Caco-2 (cell line): Measurements from ENCODE around the gene FOXC1. TPM values are rescaled to one million over a fixed set of nuclear protein-coding genes. Genes with fewer than 3 reads are reported as not detected.
A peak's percentile ranks its signal among the peaks of the same experiment; 100 is the strongest.

ENCODE experiments used
- BruUV-seq: library from RNA; stranded (reverse); fragments of 400-500 nt; replicated peaks from 2 replicates; lab custom pipeline; 2021; lab: Mats Ljungman, UMichigan
- CTCF ChIA-PET: fragments of 300-600 bp; sonication (Branson Sonifier 250); formaldehyde crosslinking; loops from one replicate; lab custom pipeline; 2022; ENCODE audit warnings: antibody characterized with exemption; lab: Charles Lee
- POLR2A ChIA-PET: fragments of 300-600 bp; sonication (Branson Sonifier 250); formaldehyde crosslinking; loops from one replicate; lab custom pipeline; 2022; ENCODE audit warnings: antibody characterized with exemption; lab: Charles Lee
- DNase-seq, 2 experiments: peaks; one replicate each; pipeline versions ENCODE4 v3.0.0 to v3.0.0-alpha.2; 2020 to 2022
- H3K27me3 ChIP-seq: replicated peaks from 2 replicates; pipeline ENCODE4 v1.6.0; 2011; ENCODE audit warnings: low read length; ENCODE audit not compliant: control insufficient read depth, insufficient read depth
- H3K36me3 ChIP-seq: 2 replicates; pipeline ENCODE4 v1.5.1; 2011; ENCODE audit warnings: low read length; ENCODE audit not compliant: control insufficient read depth, insufficient read depth
- H3K4me1 ChIP-seq: fragments of 250-450 bp; sonication (Bioruptor Pico); 2 replicates; pipeline ENCODE4 v1.5.1; 2020; ENCODE audit warnings: mild to moderate bottlenecking
- H3K4me3 ChIP-seq: 2 replicates; pipeline ENCODE4 v1.5.1; 2011; ENCODE audit warnings: low read depth, mild to moderate bottlenecking, control low read depth, low read length
- H3K9me3 ChIP-seq: fragments of 250-450 bp; sonication (Bioruptor Pico); 2 replicates; pipeline ENCODE4 v1.5.1; 2020; ENCODE audit warnings: mild to moderate bottlenecking, moderate library complexity
- H3K27ac Mint-ChIP-seq: one replicate; pipeline ENCODE4 v1.8.0; 2022; ENCODE audit warnings: mixed read lengths; ENCODE audit not compliant: unreplicated experiment
- H3K27me3 Mint-ChIP-seq: one replicate; pipeline ENCODE4 v1.8.0; 2022; ENCODE audit warnings: mixed read lengths; ENCODE audit not compliant: insufficient read depth, unreplicated experiment
- H3K36me3 Mint-ChIP-seq: one replicate; pipeline ENCODE4 v1.8.0; 2022; ENCODE audit warnings: mild to moderate bottlenecking, mixed read lengths; ENCODE audit not compliant: insufficient read depth, unreplicated experiment
- H3K4me1 Mint-ChIP-seq: one replicate; pipeline ENCODE4 v1.8.0; 2022; ENCODE audit warnings: low read depth, mixed read lengths; ENCODE audit not compliant: unreplicated experiment
- H3K4me3 Mint-ChIP-seq: one replicate; pipeline ENCODE4 v1.8.0; 2022; ENCODE audit warnings: mild to moderate bottlenecking, moderate library complexity, mixed read lengths; ENCODE audit not compliant: unreplicated experiment
- H3K9me3 Mint-ChIP-seq: one replicate; pipeline ENCODE4 v1.8.0; 2022; ENCODE audit warnings: mixed read lengths; ENCODE audit not compliant: unreplicated experiment
- CTCF ChIP-seq, 2 experiments: fragments of 200-600 bp in 1 of 2; IDR thresholded peaks; 1 replicate in 1 of 2; 2 replicates in 1 of 2; pipeline versions ENCODE4 v1.5.1 to v1.8.0; 2011 to 2022; ENCODE audit warnings: antibody characterized with exemption in 1 of 2, control low read depth in 1 of 2, inconsistent platforms in 1 of 2, low read depth in 1 of 2, low read length in 1 of 2, mild to moderate bottlenecking in 1 of 2, moderate library complexity in 1 of 2; ENCODE audit not compliant: insufficient read depth in 1 of 2, severe bottlenecking in 1 of 2, unreplicated experiment in 1 of 2
- intact Hi-C: fragments of 100-400 bp; cut with micrococcal nuclease; formaldehyde crosslinking; loops from one replicate; pipeline ENCODE4 v1.10.0; 2022; ENCODE audit not compliant: unreplicated experiment
- total RNA-seq: library from RNA; stranded (reverse); gene quantifications from 2 replicates; pipeline ENCODE4 v1.2.3, GENCODE V29; 2022

Gene FOXC1
- total RNA-seq, 1 experiment from 2014 or later: 6.8 TPM

GRCh38 chr6:1636971-1637871, 27.5 kb downstream of the FOXC1 start:
- Mint-ChIP-seq H3K27me3 (no peaks in the 10 kb centered on the region), H3K4me1 (peaks cover 17% of the 10 kb centered on the region), H3K4me3 (no peak overlapping the region), H3K27ac (peak overlapping the region; percentile 25), H3K36me3 (peaks cover 9% of the 10 kb centered on the region), H3K9me3 (no peaks in the 10 kb centered on the region)
- H3K9me3 ChIP-seq: no peaks in the 10 kb centered on the region
- no peaks in the 10 kb centered on the region for H3K36me3 ChIP-seq
- CTCF ChIA-PET: no interaction called here
- no peak overlapping the region for H3K4me3 ChIP-seq
- no peak for DNase-seq
- TF ChIP-seq CTCF (IDR thresholded peaks at IDR 0.05; ENCODE audit: insufficient read depth in 1 of 2, low read depth in 1 of 2, low read length in 1 of 2, severe bottlenecking in 1 of 2, unreplicated experiment in 1 of 2): no peak
- H3K4me1 ChIP-seq: peaks cover 30% of the 10 kb centered on the region
- intact Hi-C loops: no loop called here
- H3K27me3 ChIP-seq: no peaks in the 10 kb centered on the region
- POLR2A ChIA-PET: no interaction called here
- no TSS peak for BruUV-seq

- BruUV-seq: no TSS peak
- Histone ChIP-seq H3K27me3 (no peaks in the 10 kb centered on the region), H3K4me1 (peaks cover 33% of the 10 kb centered on the region), H3K4me3 (no peak overlapping the region), H3K36me3 (no peaks in the 10 kb centered on the region), H3K9me3 (no peaks in the 10 kb centered on the region)
- Mint-ChIP-seq H3K4me1 (peaks cover 28% of the 10 kb centered on the region), H3K27ac (no peak overlapping the region), H3K36me3 (peaks cover 9% of the 10 kb centered on the region), H3K9me3 (no peaks in the 10 kb centered on the region), H3K4me3 (no peak overlapping the region), H3K27me3 (no peaks in the 10 kb centered on the region)
- CTCF ChIA-PET: no interaction called here
- POLR2A ChIA-PET: no interaction called here
- intact Hi-C loops: no loop called here
- no peak for DNase-seq
- no peak for TF ChIP-seq CTCF (IDR thresholded peaks at IDR 0.05; ENCODE audit: insufficient read depth in 1 of 2, low read depth in 1 of 2, low read length in 1 of 2, severe bottlenecking in 1 of 2, unreplicated experiment in 1 of 2)
Measured at GRCh38 chr6:1639430-1639829, 29.7 kb downstream of the FOXC1 start.

- ChIA-PET CTCF (no interaction called here), POLR2A (interaction anchor here (0.6 kb wide), 1 partner anchor 1658 kb away, joined by 3 read pairs; no protein-coding TSS in a partner anchor)
- H3K36me3 ChIP-seq: no peaks in the 10 kb centered on the region
- H3K4me3 ChIP-seq: no peak overlapping the region
- H3K4me1 Mint-ChIP-seq: peaks cover 32% of the 10 kb centered on the region
- H3K9me3 Mint-ChIP-seq: no peaks in the 10 kb centered on the region
- H3K27me3 Mint-ChIP-seq: no peaks in the 10 kb centered on the region
- peaks cover 9% of the 10 kb centered on the region for H3K36me3 Mint-ChIP-seq
- intact Hi-C loops: loop anchor here (2.0 kb wide), 1 partner anchor 28 kb away; no protein-coding TSS in a partner anchor
- no peaks in the 10 kb centered on the region for H3K9me3 ChIP-seq
- no peak overlapping the region for H3K4me3 Mint-ChIP-seq
- H3K4me1 ChIP-seq: peaks cover 33% of the 10 kb centered on the region
- H3K27me3 ChIP-seq: no peaks in the 10 kb centered on the region
- DNase-seq: no peak
- TF ChIP-seq CTCF (IDR thresholded peaks at IDR 0.05; ENCODE audit: insufficient read depth in 1 of 2, low read depth in 1 of 2, low read length in 1 of 2, severe bottlenecking in 1 of 2, unreplicated experiment in 1 of 2): no peak
- BruUV-seq: no TSS peak
- peak overlapping the region; percentile 97 for H3K27ac Mint-ChIP-seq
Measured at GRCh38 chr6:1640476-1640875, 30.8 kb downstream of the FOXC1 start.
